DMS79 (cell line): ENCODE measurements around the gene TMEM243.
"Not testable (repeated sequence)": the region's sequence is repeated elsewhere in the genome, so short reads cannot be mapped to it uniquely, and the experiment has no call there.

Source experiments
- DNase-seq: peaks from one replicate; lab custom pipeline; 2025; lab: John Stamatoyannopoulos, UW

Gene TMEM243

GRCh38 chr7:87219545-87220025, at the start of gene TMEM243:
Gene TMEM243 (minus strand): TSS chr7:87219732. CDS start chr7:87219503, 229 bp downstream.
- no peak for DNase-seq

DNA sequence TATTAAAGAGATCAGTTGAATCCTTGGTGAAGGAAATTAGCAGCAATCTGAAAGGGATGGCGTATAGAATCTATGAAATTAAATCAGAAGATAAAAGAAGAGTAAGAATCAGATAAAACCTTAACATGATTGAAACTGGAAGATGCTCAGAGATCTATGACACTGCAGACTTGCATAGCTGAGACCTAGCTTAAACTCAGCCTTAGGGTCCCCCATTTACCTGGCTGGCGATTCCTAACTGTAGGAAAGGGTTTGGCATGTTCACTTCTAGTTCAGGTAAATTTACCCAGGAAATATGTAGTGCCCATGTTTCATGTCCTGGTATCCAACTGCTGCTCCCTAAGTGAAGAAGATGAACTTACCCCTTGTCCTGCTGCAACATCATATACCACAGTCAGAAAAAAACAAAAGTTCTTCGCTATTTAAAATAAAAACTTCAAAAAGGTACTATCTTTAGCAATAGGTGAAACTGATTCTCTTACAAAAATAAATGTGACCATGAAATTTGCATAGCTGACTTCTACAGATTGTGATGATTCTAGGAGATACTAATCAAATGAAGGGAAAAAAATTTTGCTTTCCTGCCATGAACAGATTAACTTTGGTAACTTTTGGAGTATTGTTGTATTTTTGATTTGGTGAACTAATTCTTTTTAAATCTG, 47.8 kb upstream of the TMEM243 start:
- DNase-seq, result no peak

DNA sequence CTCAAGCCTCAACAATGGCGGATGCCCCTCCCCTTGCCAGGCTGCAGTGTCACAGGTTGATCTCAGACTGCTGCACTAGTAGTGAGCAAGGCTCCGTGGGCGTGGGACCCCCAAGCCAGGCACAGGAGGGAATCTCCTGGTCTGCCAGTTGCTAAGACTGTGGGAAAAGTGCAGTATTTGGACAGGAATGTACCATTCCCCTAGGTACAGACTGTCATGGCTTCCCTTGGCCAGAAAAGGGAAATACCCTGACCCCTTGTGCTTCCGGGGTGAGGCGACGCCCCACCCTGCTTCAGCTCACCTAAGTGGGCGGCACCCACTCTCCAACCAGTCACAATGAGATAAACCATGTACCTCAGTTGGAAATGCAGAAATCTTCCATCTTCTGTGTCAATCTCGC, 44.0 kb upstream of the TMEM243 start:
- no peak for DNase-seq

- no peak for DNase-seq
Observed at GRCh38 chr7:87253589-87254087, 34.1 kb upstream of the TMEM243 start.

- DNase-seq, result not testable (repeated sequence)
Observed at GRCh38 chr7:87245671-87246070, 26.1 kb upstream of the TMEM243 start.

DNA sequence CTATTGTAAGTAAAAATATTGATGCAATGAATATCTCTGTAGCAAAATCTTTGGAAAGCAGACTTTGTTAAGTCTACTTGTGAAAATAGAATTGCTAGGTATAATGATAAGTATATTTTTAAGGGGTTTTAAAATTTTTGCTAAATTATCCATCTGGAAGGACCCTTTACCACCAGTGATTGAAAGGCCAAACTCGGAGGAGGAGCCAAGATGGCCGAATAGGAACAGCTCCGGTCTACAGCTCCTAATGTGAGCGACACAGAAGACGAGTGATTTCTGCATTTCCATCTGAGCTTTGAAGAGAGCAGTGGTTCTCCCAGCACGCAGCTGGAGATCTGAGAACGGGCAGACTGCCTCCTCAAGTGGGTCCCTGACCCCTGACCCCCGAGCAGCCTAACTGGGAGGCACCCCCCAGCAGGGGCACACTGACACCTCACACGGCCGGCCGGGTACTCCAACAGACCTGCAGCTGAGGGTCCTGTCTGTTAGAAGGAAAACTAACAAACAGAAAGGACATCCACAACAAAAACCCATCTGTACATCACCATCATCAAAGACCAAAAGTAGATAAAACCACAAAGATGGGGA, 19.0 kb upstream of the TMEM243 start:
- DNase-seq, result not testable (repeated sequence)

- no peak for DNase-seq
Observed at GRCh38 chr7:87234949-87235348, 15.4 kb upstream of the TMEM243 start.

DNA sequence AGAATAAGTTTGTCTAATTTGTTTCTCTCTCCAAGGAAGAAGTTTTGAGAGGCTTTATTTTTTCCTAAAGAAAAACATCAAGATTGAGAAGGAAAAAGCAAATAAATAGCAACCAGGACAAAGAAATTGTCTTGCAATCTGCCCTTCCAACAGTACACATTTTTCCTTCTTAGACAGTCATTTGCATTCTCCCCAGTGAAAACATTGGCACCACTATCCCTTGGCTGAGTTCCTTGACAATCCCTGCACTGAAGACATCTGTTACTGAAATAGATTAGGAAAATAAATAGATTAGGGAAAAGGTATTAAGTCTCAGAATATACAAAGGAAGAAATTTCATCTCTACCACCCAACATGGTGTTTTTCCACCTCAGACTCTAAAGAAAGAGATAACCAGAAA, 12.2 kb upstream of the TMEM243 start:
- DNase-seq, result no peak

DNA sequence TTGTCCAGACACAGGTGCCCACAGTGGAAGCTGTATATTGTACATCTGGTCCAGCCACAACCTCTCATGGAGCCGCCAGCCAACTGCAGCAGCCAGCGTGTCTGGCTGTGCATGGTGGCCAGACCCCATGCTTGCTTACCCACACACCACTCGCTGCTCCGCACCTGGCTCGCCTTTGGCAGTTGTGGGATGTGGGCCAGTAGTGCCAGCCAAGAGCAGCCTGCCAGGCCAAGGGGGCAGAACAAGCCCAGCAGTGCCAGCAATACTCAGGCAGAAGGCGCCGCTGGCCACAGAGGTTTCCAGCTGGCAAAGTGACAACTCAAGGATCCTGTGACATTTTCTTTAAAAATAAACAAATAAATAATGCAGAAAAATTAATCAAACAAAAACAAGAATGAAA, 11.7 kb upstream of the TMEM243 start:
- peak; percentile 15 for DNase-seq

DNA sequence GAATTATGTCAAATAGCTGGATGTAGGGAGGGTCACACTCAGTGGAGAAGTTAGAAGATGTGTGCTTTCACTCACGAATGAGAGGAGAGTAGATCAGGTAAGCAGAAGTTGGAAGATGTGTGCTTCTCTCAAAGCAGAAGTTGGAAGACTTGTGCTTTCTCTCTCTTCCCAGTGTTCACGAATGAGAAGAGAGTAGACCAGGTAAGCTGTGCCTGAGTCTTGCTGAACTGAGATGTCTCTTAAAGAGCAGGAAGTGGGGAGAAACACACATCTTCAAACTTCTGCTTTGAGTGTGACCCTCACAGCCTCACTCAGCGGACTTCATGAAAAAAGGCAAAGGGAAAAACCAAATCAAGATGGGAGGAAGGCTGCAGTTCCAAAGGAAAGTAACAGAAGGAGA, 7.0 kb upstream of the TMEM243 start:
- no peak for DNase-seq

DNA sequence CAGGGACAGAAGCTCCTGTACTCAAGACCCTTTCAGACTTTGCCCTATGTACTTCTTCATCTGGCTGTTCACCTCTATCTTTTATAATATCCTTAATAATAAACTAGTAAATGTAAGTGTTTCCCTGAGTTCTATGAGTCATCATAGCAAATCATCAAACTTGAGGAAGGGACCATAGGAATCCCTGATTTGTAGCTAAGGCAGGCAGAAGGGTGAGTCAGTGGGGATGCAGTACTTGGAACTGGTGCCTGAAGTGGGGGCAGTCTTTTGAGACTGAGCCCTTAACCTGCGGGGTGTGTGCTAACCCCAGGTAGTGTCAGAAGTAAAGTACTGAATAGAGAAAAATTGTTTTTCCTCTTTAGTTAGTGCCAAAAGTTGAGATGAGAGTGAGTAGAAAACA, 6.2 kb upstream of the TMEM243 start:
- DNase-seq, result no peak

DNA sequence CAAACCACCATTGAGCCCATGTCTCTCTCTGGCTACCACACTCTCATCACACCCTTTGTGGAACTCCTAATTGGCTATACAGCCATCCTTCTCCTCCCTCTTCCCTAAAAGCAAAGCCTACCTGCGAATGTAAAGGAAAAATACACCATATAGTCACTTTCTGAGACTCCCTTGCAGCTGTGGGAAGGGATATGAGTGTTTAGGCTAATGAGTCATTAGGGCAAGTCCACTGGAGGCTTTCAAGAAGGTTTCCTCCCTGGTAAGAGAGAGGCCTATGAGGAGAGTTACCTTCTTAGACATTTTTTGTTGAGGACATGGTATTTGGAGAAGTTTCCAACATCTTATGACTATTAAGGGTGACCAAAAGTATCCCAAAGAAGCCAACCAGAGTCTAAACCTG, 4.1 kb upstream of the TMEM243 start:
- DNase-seq, result no peak

GRCh38 chr7:87220734-87221215, 1.2 kb upstream of the TMEM243 start:
- DNase-seq, result peak; percentile 17

GRCh38 chr7:87220026-87220733, 648 bp upstream of the TMEM243 start:
- peak; percentile 51 for DNase-seq

- peak; percentile 79 for DNase-seq
Observed at GRCh38 chr7:87218796-87219544, 562 bp downstream of the TMEM243 start.

DNA sequence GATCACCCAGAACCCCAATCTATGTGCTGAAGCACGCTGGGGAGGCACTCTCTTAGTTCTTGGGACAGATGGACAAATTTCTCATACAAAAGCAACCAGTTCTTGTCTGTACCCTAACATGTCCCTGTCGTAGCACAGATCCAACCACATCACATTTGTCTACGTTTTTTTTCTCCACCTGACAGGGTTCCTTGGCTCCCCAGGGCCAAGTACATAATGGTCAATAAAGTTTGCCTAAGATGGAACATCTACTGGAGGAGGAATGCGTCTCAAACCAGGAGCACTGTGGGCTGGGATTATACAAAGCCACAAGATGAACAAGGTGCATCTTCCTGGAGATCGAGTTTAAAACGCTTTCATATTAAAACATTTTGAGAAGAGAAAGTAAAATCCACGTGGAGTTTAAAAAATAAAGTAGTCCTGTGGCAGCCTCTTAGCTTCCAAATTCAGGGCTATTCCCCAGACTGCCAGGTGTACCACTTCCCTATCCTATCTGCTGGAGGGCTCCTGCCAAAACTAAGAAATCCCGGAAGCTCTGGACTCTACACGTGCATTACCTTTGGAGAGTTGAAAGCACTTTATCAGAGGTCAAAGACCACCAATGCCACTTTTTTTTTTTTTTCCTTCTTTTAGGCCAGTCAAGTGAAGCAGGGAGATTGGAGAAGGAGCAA, 1.4 kb downstream of the TMEM243 start:
- no peak for DNase-seq

GRCh38 chr7:87216701-87217508, 2.6 kb downstream of the TMEM243 start:
- DNase-seq, result peak; percentile 4

GRCh38 chr7:87215046-87215445, 4.5 kb downstream of the TMEM243 start:
- no peak for DNase-seq

DNA sequence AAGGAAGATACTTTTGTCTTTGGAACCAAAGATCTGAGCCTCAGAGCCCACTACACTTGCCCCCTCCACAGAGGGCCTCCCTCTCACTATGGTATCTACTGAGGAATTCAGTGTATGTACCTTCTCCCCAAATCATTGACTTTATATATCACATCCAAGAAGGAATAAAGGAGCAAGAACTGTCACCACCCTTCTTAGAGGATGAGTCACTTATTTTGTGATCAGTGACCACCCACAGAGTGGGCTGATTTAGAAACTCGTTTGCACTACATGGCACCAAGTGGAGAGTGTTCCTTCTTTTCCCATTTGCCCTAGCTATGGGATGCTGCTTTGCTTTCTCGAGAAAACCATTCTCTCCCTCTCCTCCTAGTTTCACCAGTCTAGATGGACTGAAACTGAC, 5.7 kb downstream of the TMEM243 start:
- DNase-seq, result no peak

- DNase-seq, result no peak
Observed at GRCh38 chr7:87213252-87213651, 6.3 kb downstream of the TMEM243 start.

DNA sequence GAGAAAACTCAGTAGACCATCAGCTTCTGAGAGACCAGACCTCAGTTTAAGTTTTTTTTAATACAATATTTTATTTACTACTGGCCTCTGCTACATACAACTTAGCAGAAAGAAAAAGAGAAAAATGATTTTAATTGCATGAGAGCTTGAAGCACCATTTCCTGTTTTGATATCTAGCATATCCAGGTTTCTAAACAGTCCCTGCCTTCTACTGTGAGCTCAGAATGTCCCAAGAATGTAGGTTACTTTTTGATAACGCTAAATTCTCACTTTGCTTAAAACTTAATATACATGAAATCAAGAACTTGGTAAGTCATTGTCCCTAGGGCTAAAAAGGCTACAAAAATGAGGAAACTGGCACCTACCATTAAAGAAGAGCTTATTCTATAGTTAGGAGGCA, 7.0 kb downstream of the TMEM243 start:
- DNase-seq, result no peak
